ENCODE data around the gene HIBCH. TPM values are rescaled to one million over a fixed set of nuclear protein-coding genes. Genes with fewer than 3 reads are reported as not detected.

Gene HIBCH
- total and polyA plus RNA-seq, 2 experiments from 2014 or later = 10.4 to 29.0 TPM

- no peak overlapping the region for H3K9ac ChIP-seq
- H3K36me3 ChIP-seq (ENCODE audit: low read depth) = no peaks in the 10 kb centered on the region
- no peak for DNase-seq
- H4K20me1 ChIP-seq (ENCODE audit: insufficient read depth) = no peaks in the 10 kb centered on the region
- H3K9me2 ChIP-seq (ENCODE audit: insufficient read depth) = no peaks in the 10 kb centered on the region
- no peak overlapping the region for H2AFZ ChIP-seq
- no peaks in the 10 kb centered on the region for H3K79me2 ChIP-seq (ENCODE audit: insufficient read depth)
- H3F3A ChIP-seq (ENCODE audit: insufficient read depth) = no peaks in the 10 kb centered on the region
- no peak overlapping the region for H3K4me3 ChIP-seq
- in situ Hi-C loops (cut with MboI) = no loop called here
- no peak overlapping the region for H3K4me2 ChIP-seq (ENCODE audit: unreplicated experiment)
- no peaks in the 10 kb centered on the region for H3K9me3 ChIP-seq (ENCODE audit: low read depth)
- no peaks in the 10 kb centered on the region for H3K27me3 ChIP-seq (replicated peaks; ENCODE audit: insufficient read depth)
- WGBS, 2 experiments (ENCODE audit: low coverage in 1 of 2, low lambda C conversion rate in 2 of 2, missing lambda C conversion rate in 2 of 2) = 80 to 81% methylated on average over 7 of the region's 7 CpGs
- no peak for TF ChIP-seq EZH2 (IDR thresholded peaks at IDR 0.05; ENCODE audit: insufficient read depth, poor library complexity, severe bottlenecking)
- no peak for TF ChIP-seq EZH2phosphoT487 (IDR thresholded peaks at IDR 0.05; ENCODE audit: insufficient read depth, low read depth)
- no peaks in the 10 kb centered on the region for H3K4me1 ChIP-seq (ENCODE audit: insufficient read depth)
- no peak overlapping the region for H3K27ac ChIP-seq
Measured at GRCh38 chr2:190221429-190221828, 98.2 kb downstream of the HIBCH start.

- 96% methylated on average over 5 of the region's 5 CpGs for WGBS, 2 experiments (ENCODE audit: low coverage in 1 of 2, low lambda C conversion rate in 2 of 2, missing lambda C conversion rate in 2 of 2)
- H3K27ac ChIP-seq = no peak overlapping the region
- no peak overlapping the region for H2AFZ ChIP-seq
- H4K20me1 ChIP-seq (ENCODE audit: insufficient read depth) = no peaks in the 10 kb centered on the region
- H3K4me3 ChIP-seq = no peak overlapping the region
- peaks cover 18% of the 10 kb centered on the region for H3K4me1 ChIP-seq (ENCODE audit: insufficient read depth)
- no peak for DNase-seq
- no peaks in the 10 kb centered on the region for H3K79me2 ChIP-seq (ENCODE audit: insufficient read depth)
- peaks cover 16% of the 10 kb centered on the region; the same call in 1 of the 2 replicates for H3F3A ChIP-seq (ENCODE audit: insufficient read depth)
- H3K9ac ChIP-seq = no peak overlapping the region
- no peak overlapping the region for H3K4me2 ChIP-seq (ENCODE audit: unreplicated experiment)
- no peaks in the 10 kb centered on the region for H3K36me3 ChIP-seq (ENCODE audit: low read depth)
- H3K9me3 ChIP-seq (ENCODE audit: low read depth) = no peaks in the 10 kb centered on the region
- H3K9me2 ChIP-seq (ENCODE audit: insufficient read depth) = no peaks in the 10 kb centered on the region
- no peak for TF ChIP-seq EZH2phosphoT487 (IDR thresholded peaks at IDR 0.05; ENCODE audit: insufficient read depth, low read depth)
- no peak for TF ChIP-seq EZH2 (IDR thresholded peaks at IDR 0.05; ENCODE audit: insufficient read depth, poor library complexity, severe bottlenecking)
- in situ Hi-C loops (cut with MboI) = no loop called here
- no peaks in the 10 kb centered on the region for H3K27me3 ChIP-seq (replicated peaks; ENCODE audit: insufficient read depth)
Measured at GRCh38 chr2:190219186-190219585, 100.4 kb downstream of the HIBCH start.

- H3K79me2 ChIP-seq (ENCODE audit: insufficient read depth) = no peaks in the 10 kb centered on the region
- no peaks in the 10 kb centered on the region for H3K27me3 ChIP-seq (replicated peaks; ENCODE audit: insufficient read depth)
- no peak for DNase-seq
- H3K4me2 ChIP-seq (ENCODE audit: unreplicated experiment) = no peak overlapping the region
- peaks cover 16% of the 10 kb centered on the region; the same call in 1 of the 2 replicates for H3F3A ChIP-seq (ENCODE audit: insufficient read depth)
- TF ChIP-seq EZH2 (IDR thresholded peaks at IDR 0.05; ENCODE audit: insufficient read depth, poor library complexity, severe bottlenecking) (no peak), EZH2phosphoT487 (IDR thresholded peaks at IDR 0.05; ENCODE audit: insufficient read depth, low read depth) (no peak)
- H3K9me3 ChIP-seq (ENCODE audit: low read depth) = no peaks in the 10 kb centered on the region
- H2AFZ ChIP-seq = no peak overlapping the region
- H3K9ac ChIP-seq = no peak overlapping the region
- no peak overlapping the region for H3K27ac ChIP-seq
- no peak overlapping the region for H3K4me3 ChIP-seq
- peaks cover 23% of the 10 kb centered on the region for H3K4me1 ChIP-seq (ENCODE audit: insufficient read depth)
- H3K36me3 ChIP-seq (ENCODE audit: low read depth) = no peaks in the 10 kb centered on the region
- H3K9me2 ChIP-seq (ENCODE audit: insufficient read depth) = no peaks in the 10 kb centered on the region
- WGBS, 2 experiments (ENCODE audit: low coverage in 1 of 2, low lambda C conversion rate in 2 of 2, missing lambda C conversion rate in 2 of 2) = 73 to 74% methylated on average over 7 of the region's 7 CpGs
- H4K20me1 ChIP-seq (ENCODE audit: insufficient read depth) = no peaks in the 10 kb centered on the region
- in situ Hi-C loops (cut with MboI) = no loop called here
Measured at GRCh38 chr2:190217616-190218015, 102.0 kb downstream of the HIBCH start.

- TF ChIP-seq EZH2 (IDR thresholded peaks at IDR 0.05; ENCODE audit: insufficient read depth, poor library complexity, severe bottlenecking) (no peak), EZH2phosphoT487 (IDR thresholded peaks at IDR 0.05; ENCODE audit: insufficient read depth, low read depth) (no peak)
- Histone ChIP-seq H3K4me1 (ENCODE audit: insufficient read depth) (peaks cover 23% of the 10 kb centered on the region), H4K20me1 (ENCODE audit: insufficient read depth) (no peaks in the 10 kb centered on the region), H3K9me3 (ENCODE audit: low read depth) (no peaks in the 10 kb centered on the region), H3K9me2 (ENCODE audit: insufficient read depth) (no peaks in the 10 kb centered on the region), H3K4me3 (no peak overlapping the region), H3K9ac (no peak overlapping the region), H3K27me3 (replicated peaks; ENCODE audit: insufficient read depth) (no peaks in the 10 kb centered on the region), H2AFZ (no peak overlapping the region), H3F3A (ENCODE audit: insufficient read depth) (peaks cover 16% of the 10 kb centered on the region; the same call in 1 of the 2 replicates), H3K4me2 (ENCODE audit: unreplicated experiment) (no peak overlapping the region), H3K36me3 (ENCODE audit: low read depth) (no peaks in the 10 kb centered on the region), H3K27ac (no peak overlapping the region), H3K79me2 (ENCODE audit: insufficient read depth) (no peaks in the 10 kb centered on the region)
- in situ Hi-C loops (cut with MboI) = no loop called here
- 89 to 90% methylated on average over 3 of the region's 3 CpGs for WGBS, 2 experiments (ENCODE audit: low coverage in 1 of 2, low lambda C conversion rate in 2 of 2, missing lambda C conversion rate in 2 of 2)
- DNase-seq = no peak
Measured at GRCh38 chr2:190216829-190217228, 102.8 kb downstream of the HIBCH start.

- H3K4me1 ChIP-seq (ENCODE audit: insufficient read depth) = peaks cover 23% of the 10 kb centered on the region
- no peak for TF ChIP-seq EZH2 (IDR thresholded peaks at IDR 0.05; ENCODE audit: insufficient read depth, poor library complexity, severe bottlenecking)
- no peak for TF ChIP-seq EZH2phosphoT487 (IDR thresholded peaks at IDR 0.05; ENCODE audit: insufficient read depth, low read depth)
- no peaks in the 10 kb centered on the region for H4K20me1 ChIP-seq (ENCODE audit: insufficient read depth)
- peak overlapping the region; percentile 42 for H3K9ac ChIP-seq
- no peaks in the 10 kb centered on the region for H3K36me3 ChIP-seq (ENCODE audit: low read depth)
- H3K9me3 ChIP-seq (ENCODE audit: low read depth) = no peaks in the 10 kb centered on the region
- WGBS, 2 experiments (ENCODE audit: low coverage in 1 of 2, low lambda C conversion rate in 2 of 2, missing lambda C conversion rate in 2 of 2) = 11% methylated on average over 3 of the region's 3 CpGs
- H3K9me2 ChIP-seq (ENCODE audit: insufficient read depth) = no peaks in the 10 kb centered on the region
- no peak overlapping the region for H3K4me2 ChIP-seq (ENCODE audit: unreplicated experiment)
- H3K27ac ChIP-seq = peak overlapping the region; percentile 44
- peaks cover 16% of the 10 kb centered on the region; the same call in 1 of the 2 replicates for H3F3A ChIP-seq (ENCODE audit: insufficient read depth)
- no peaks in the 10 kb centered on the region for H3K27me3 ChIP-seq (replicated peaks; ENCODE audit: insufficient read depth)
- DNase-seq = peak; percentile 9
- H2AFZ ChIP-seq = peak overlapping the region; percentile 51
- no peak overlapping the region for H3K4me3 ChIP-seq
- H3K79me2 ChIP-seq (ENCODE audit: insufficient read depth) = no peaks in the 10 kb centered on the region
- in situ Hi-C loops (cut with MboI) = no loop called here
Measured at GRCh38 chr2:190215620-190216019, 104.0 kb downstream of the HIBCH start.
